HepG2 (cell line): ENCODE measurements around the gene PSIP1. TPM values are rescaled to one million over a fixed set of nuclear protein-coding genes. Genes with fewer than 3 reads are reported as not detected.

Experiments used
- E2F1 ChIP-seq: sonication (generic); formaldehyde crosslinking; IDR thresholded peaks from 2 replicates; pipeline ENCODE4 v1.5.0; 2020; ENCODE audit warnings: missing genetic modification reagents
- FIP1L1 ChIP-seq: fragments of 200-400 bp; formaldehyde crosslinking; IDR thresholded peaks from 2 replicates; pipeline ENCODE4 v1.6.1; 2018; ENCODE audit warnings: low read depth, mild to moderate bottlenecking, low read length, moderate library complexity, borderline replicate concordance; ENCODE audit not compliant: insufficient read depth
- FOXP4 ChIP-seq: sonication (generic); formaldehyde crosslinking; IDR thresholded peaks from 2 replicates; pipeline ENCODE4 v1.4.0; 2020; ENCODE audit warnings: missing genetic modification reagents
- HOXA7 ChIP-seq: sonication (generic); formaldehyde crosslinking; IDR thresholded peaks from 2 replicates; pipeline ENCODE4 v1.8.1; 2022; ENCODE audit warnings: mild to moderate bottlenecking, missing genetic modification reagents, moderate library complexity
- KDM5A ChIP-seq: fragments of 200-600 bp; sonication (generic); IDR thresholded peaks from 2 replicates; pipeline ENCODE4 v1.7.0; 2018; ENCODE audit warnings: antibody characterized with exemption, mild to moderate bottlenecking, low read length, borderline replicate concordance
- LRRFIP1 ChIP-seq: sonication (generic); formaldehyde crosslinking; conservative IDR thresholded peaks from 2 replicates; pipeline ENCODE4 v1.4.0; 2020; ENCODE audit warnings: missing genetic modification reagents
- PAF1 ChIP-seq: IDR thresholded peaks from 2 replicates; pipeline ENCODE4 v1.6.1; 2016; ENCODE audit warnings: missing genetic modification reagents, missing compliant biosample characterization
- TAF1 ChIP-seq: sonication (generic); formaldehyde crosslinking; IDR thresholded peaks from 2 replicates; pipeline ENCODE4 v1.4.0; 2020; ENCODE audit warnings: missing genetic modification reagents
- USF2 ChIP-seq, 2 experiments: sonication (generic) in 1 of 2; formaldehyde crosslinking in 1 of 2; IDR thresholded peaks; 2 replicates each; pipeline versions ENCODE4 v1.5.1 to v1.6.1; 2011 to 2020; ENCODE audit warnings: borderline replicate concordance in 1 of 2, low read depth in 1 of 2, low read length in 1 of 2, mild to moderate bottlenecking in 1 of 2, missing genetic modification reagents in 1 of 2, moderate library complexity in 1 of 2
- ZIK1 ChIP-seq: sonication (generic); formaldehyde crosslinking; IDR thresholded peaks from 2 replicates; pipeline ENCODE4 v1.5.0; 2020; ENCODE audit warnings: mild to moderate bottlenecking, low read depth, missing genetic modification reagents, borderline replicate concordance
- ZNF230 ChIP-seq: sonication (generic); formaldehyde crosslinking; IDR thresholded peaks from 2 replicates; pipeline ENCODE4 v1.4.0; 2020; ENCODE audit warnings: mild to moderate bottlenecking, missing genetic modification reagents
- ZNF263 ChIP-seq: sonication (generic); formaldehyde crosslinking; IDR thresholded peaks from 2 replicates; pipeline ENCODE4 v1.4.0; 2020; ENCODE audit warnings: missing genetic modification reagents
- ZNF530 ChIP-seq: sonication (generic); formaldehyde crosslinking; IDR thresholded peaks from 2 replicates; pipeline ENCODE4 v1.5.0; 2020; ENCODE audit warnings: low read depth, mild to moderate bottlenecking, missing genetic modification reagents
- ZNF563 ChIP-seq: sonication (generic); formaldehyde crosslinking; IDR thresholded peaks from 2 replicates; pipeline ENCODE4 v1.8.0; 2022; ENCODE audit warnings: mild to moderate bottlenecking, moderate library complexity, missing genetic modification reagents
- ZNF782 ChIP-seq: sonication (generic); formaldehyde crosslinking; IDR thresholded peaks from 2 replicates; pipeline ENCODE4 v1.4.0; 2020; ENCODE audit warnings: missing genetic modification reagents, mild to moderate bottlenecking, borderline replicate concordance
- ZSCAN30 ChIP-seq: sonication (generic); formaldehyde crosslinking; IDR thresholded peaks from 2 replicates; pipeline ENCODE4 v1.5.0; 2020; ENCODE audit warnings: mild to moderate bottlenecking, missing genetic modification reagents
- ZXDC ChIP-seq: sonication (generic); formaldehyde crosslinking; IDR thresholded peaks from 2 replicates; pipeline ENCODE4 v1.5.0; 2020; ENCODE audit warnings: mild to moderate bottlenecking, missing genetic modification reagents
- polyA plus RNA-seq, 8 experiments: library from polyadenylated mRNA; depleted of rRNA in 3 of 8; stranded (reverse) in 7 of 8; unstranded in 1 of 8; fragments of >200 nt; fragmentation: Illumina TruSeq in 4 of 8; extraction: Trizol in 4 of 8; gene quantifications; 2 replicates each; pipeline versions ENCODE4 v1.2.1 to v1.2.3, GENCODE V29; 2011 to 2016; ENCODE audit warnings: low read depth in 4 of 8, missing spikeins in 1 of 8, mixed read lengths in 1 of 8; ENCODE audit not compliant: insufficient read depth in 1 of 8
- total RNA-seq, 5 experiments: library from RNA; depleted of rRNA; stranded (reverse); fragments of >200 nt; fragmentation: Illumina TruSeq; extraction: Trizol; gene quantifications; 2 replicates each; pipeline ENCODE4 v1.2.3, GENCODE V29; 2016; ENCODE audit warnings: low read depth in 1 of 5

PSIP1 gene
- total and polyA plus RNA-seq, 2 of the 13 experiments (the other 11 are each of a cell fraction or from before 2014, with no cell fraction given) = 12.6 to 46.4 TPM

- TF ChIP-seq ZXDC (CRISPR knock-in tag) (peak; percentile 52; the same call in 1 of the 2 replicates), ZIK1 (CRISPR knock-in tag) (no peak), LRRFIP1 (no peak), ZNF782 (no peak; the same call in 1 of the 2 replicates), ZNF563 (CRISPR knock-in tag) (peak; percentile 75), FOXP4 (peak; percentile 58; the same call in 1 of the 2 replicates), ZNF263 (CRISPR knock-in tag) (peak; percentile 43), FIP1L1 (no peak), HOXA7 (CRISPR knock-in tag) (no peak), ZNF230 (CRISPR knock-in tag) (peak; percentile 90; the same call in 1 of the 2 replicates), USF2 (IDR thresholded peaks at IDR 0.05; ENCODE audit: low read depth, low read length) (no peak), USF2 (CRISPR knock-in tag; IDR thresholded peaks at IDR 0.05; ENCODE audit: borderline replicate concordance) (no peak), ZSCAN30 (CRISPR knock-in tag) (no peak), KDM5A (peak; percentile 60), E2F1 (CRISPR knock-in tag) (peak; percentile 87), TAF1 (CRISPR knock-in tag) (peak; percentile 94), PAF1 (no peak), ZNF530 (CRISPR knock-in tag) (no peak)
Observed at GRCh38 chr9:15422372-15423230, 88.2 kb downstream of the PSIP1 start, which contains the start of gene SNAPC3 (continued).
